Measurements from ENCODE around the gene BRAF.
"Not testable (repeated sequence)": the region's sequence is repeated elsewhere in the genome, so short reads cannot be mapped to it uniquely, and the experiment has no call there.

Gene BRAF

GRCh38 chr7:140763166-140763565 lies 161.6 kb downstream of the BRAF start:
- DNase-seq, result not testable (repeated sequence)

GRCh38 chr7:140761375-140761774 lies 163.4 kb downstream of the BRAF start:
- DNase-seq, result not testable (repeated sequence)

GRCh38 chr7:140754506-140754905 lies 170.2 kb downstream of the BRAF start:
- no peak for DNase-seq

- DNase-seq, result peak; percentile 92
These were observed 172.2 kb downstream of the BRAF start for GRCh38 chr7:140752533-140752932.

GRCh38 chr7:140746751-140747150 lies 178.0 kb downstream of the BRAF start:
- no peak for DNase-seq

- DNase-seq, result peak; percentile 69
These were observed 179.3 kb downstream of the BRAF start for GRCh38 chr7:140745266-140746058.

GRCh38 chr7:140744005-140744404 lies 180.7 kb downstream of the BRAF start:
- DNase-seq, result no peak

- DNase-seq, result not testable (repeated sequence)
These were observed 181.5 kb downstream of the BRAF start for GRCh38 chr7:140743255-140743654.

GRCh38 chr7:140738280-140738679 lies 186.4 kb downstream of the BRAF start:
- DNase-seq, result no peak

- no peak for DNase-seq
These were observed 190.0 kb downstream of the BRAF start for GRCh38 chr7:140734729-140735128.

- DNase-seq, result peak; percentile 57
These were observed 190.6 kb downstream of the BRAF start for GRCh38 chr7:140734096-140734495.

GRCh38 chr7:140732416-140732815 lies 192.3 kb downstream of the BRAF start:
- no peak for DNase-seq

- DNase-seq, result peak; percentile 31
These were observed 198.4 kb downstream of the BRAF start for GRCh38 chr7:140726281-140726680.

GRCh38 chr7:140724706-140725105 lies 200.0 kb downstream of the BRAF start:
- DNase-seq, result no peak

- no peak for DNase-seq
These were observed 201.2 kb downstream of the BRAF start for GRCh38 chr7:140723574-140723973.

GRCh38 chr7:140723006-140723405 lies 201.7 kb downstream of the BRAF start:
- DNase-seq, result no peak

- no peak for DNase-seq
These were observed 202.5 kb downstream of the BRAF start for GRCh38 chr7:140722254-140722653.

GRCh38 chr7:140719721-140720120 lies 205.0 kb downstream of the BRAF start:
- peak; percentile 80 for DNase-seq

GRCh38 chr7:140714331-140715040 lies 210.2 kb downstream of the BRAF start:
- no peak for DNase-seq

- not testable (repeated sequence) for DNase-seq
These were observed 212.3 kb downstream of the BRAF start for GRCh38 chr7:140712392-140712791.

GRCh38 chr7:140708764-140709163 lies 216.0 kb downstream of the BRAF start:
- DNase-seq, result not testable (repeated sequence)

GRCh38 chr7:140707132-140707531 lies 217.6 kb downstream of the BRAF start:
- DNase-seq, result no peak

GRCh38 chr7:140704205-140704604 lies 220.5 kb downstream of the BRAF start:
- DNase-seq, result no peak

GRCh38 chr7:140702774-140703173 lies 222.0 kb downstream of the BRAF start:
- DNase-seq, result no peak

Measured in MV-4-11 (cell line).